Body of pancreas (tissue), 4 donors: Measurements from ENCODE around the gene DNASE1L2. TPM values are rescaled to one million over a fixed set of nuclear protein-coding genes. Genes with fewer than 3 reads are reported as not detected.
A peak's percentile ranks its signal among the peaks of the same experiment; 100 is the strongest.

Source experiments
- ATAC-seq: fragments of 150-250 bp; one replicate; pipeline ENCODE4 v1.9.1; 2016
- DNase-seq, 4 donors: peaks; one replicate each; pipeline ENCODE4 v3.0.0-alpha.2; 2019
- H3K27ac ChIP-seq, 4 donors: fragments of 200-600 bp; sonication (generic); 1 replicate in 3 of 4; 2 replicates in 1 of 4; pipeline versions ENCODE4 v1.5.1 to v1.6.1; 2016 to 2019; ENCODE audit warnings: mild to moderate bottlenecking in 1 of 4, mixed read lengths in 1 of 4, moderate library complexity in 1 of 4
- H3K27me3 ChIP-seq, 2 donors: fragments of 200-600 bp; sonication (generic); one replicate each; pipeline ENCODE4 v1.6.0; 2016; ENCODE audit warnings: mild to moderate bottlenecking in 1 of 2
- H3K36me3 ChIP-seq, 2 donors: fragments of 200-600 bp; sonication (generic); replicated peaks in 1 of 2; 2 replicates each; pipeline ENCODE4 v1.5.1; 2016; ENCODE audit warnings: low read depth in 2 of 2; ENCODE audit not compliant: insufficient read depth in 1 of 2
- H3K4me1 ChIP-seq: fragments of 200-600 bp; sonication (generic); one replicate; pipeline ENCODE4 v1.6.0; 2016
- H3K4me3 ChIP-seq, 2 donors: fragments of 200-600 bp; sonication (generic); 1 replicate in 1 of 2; 2 replicates in 1 of 2; pipeline ENCODE4 v1.5.1; 2016 to 2019
- H3K9me3 ChIP-seq, 3 donors: fragments of 200-600 bp; sonication (generic); 1 replicate in 2 of 3; 2 replicates in 1 of 3; pipeline ENCODE4 v1.5.1; 2016
- CTCF ChIP-seq, 7 experiments: fragments of 450-650 bp in 4 of 7; fragments of 200-600 bp in 3 of 7; sonication (generic) in 3 of 7; IDR thresholded peaks; one replicate each; pipeline ENCODE4 v1.5.1; 2016 to 2019; ENCODE audit warnings: antibody characterized with exemption in 7 of 7
- POLR2A ChIP-seq, 3 donors: fragments of 450-650 bp; IDR thresholded peaks; one replicate each; pipeline ENCODE4 v1.6.1; 2016; ENCODE audit warnings: antibody characterized with exemption in 3 of 3, mild to moderate bottlenecking in 2 of 3
- WGBS, 2 donors: methylation state at CpG; one replicate each; pipeline ENCODE4 v1.1.5; 2017; 5-methylcytosine and 5-hydroxymethylcytosine counted together
- intact Hi-C: fragments of 100-400 bp; cut with DNase I; formaldehyde crosslinking; loops from one replicate; pipeline ENCODE4 v1.15.1; 2023
- total RNA-seq, 2 donors: library from RNA; depleted of rRNA; stranded (reverse); fragments of >200 nt; gene quantifications; one replicate each; pipeline ENCODE4 v1.1.0, GENCODE V29; 2016

The DNASE1L2 gene
- total RNA-seq, 2 donors from 2014 or later, result 1.3 TPM; not detected in 1

- DNase-seq, result no peak
- no peaks in the 10 kb centered on the region for H3K9me3 ChIP-seq
Observed at GRCh38 chr16:2194166-2194834, 41.9 kb upstream of the DNASE1L2 start.

GRCh38 chr16:2194852-2195321 is 41.4 kb upstream of the DNASE1L2 start:
- ATAC-seq, result peak; percentile 82
- Histone ChIP-seq H3K4me3 (no peak overlapping the region), H3K27ac (no peak overlapping the region), H3K9me3 (no peaks in the 10 kb centered on the region), H3K27me3 (no peaks in the 10 kb centered on the region), H3K36me3 (no peaks in the 10 kb centered on the region), H3K4me1 (peaks cover 13% of the 10 kb centered on the region)
- intact Hi-C loops, result no loop called here
- 10 to 22% methylated on average over 9 to 10 of the region's 10 CpGs for WGBS, 2 donors
- peak; percentile 42 to 85 (median 67) for TF ChIP-seq CTCF (IDR thresholded peaks at IDR 0.05)
- no peak for TF ChIP-seq POLR2A (IDR thresholded peaks at IDR 0.05)
- DNase-seq, result peak; percentile 71 to 81 (median 78)

More at GRCh38 chr16:2194166-2194834, 41.9 kb upstream of the DNASE1L2 start:
- no peaks in the 10 kb centered on the region for H3K36me3 ChIP-seq
- no peak overlapping the region for H3K27ac ChIP-seq
- intact Hi-C loops, result no loop called here
- no peaks in the 10 kb centered on the region for H3K27me3 ChIP-seq
- H3K4me1 ChIP-seq, result peaks cover 13% of the 10 kb centered on the region
- 47 to 62% methylated on average over 12 to 16 of the region's 16 CpGs for WGBS, 2 donors
- no peak for TF ChIP-seq POLR2A (IDR thresholded peaks at IDR 0.05)
- no peak for TF ChIP-seq CTCF (IDR thresholded peaks at IDR 0.05)
- no peak for ATAC-seq
- no peak overlapping the region for H3K4me3 ChIP-seq

- 0 to 3% methylated on average over 7 to 48 of the region's 49 CpGs for WGBS, 2 donors
- Histone ChIP-seq H3K36me3 (no peaks in the 10 kb centered on the region), H3K27me3 (no peaks in the 10 kb centered on the region), H3K9me3 (no peaks in the 10 kb centered on the region), H3K4me1 (peaks cover 13% of the 10 kb centered on the region), H3K27ac (no peak overlapping the region), H3K4me3 (no peak overlapping the region)
- TF ChIP-seq POLR2A (IDR thresholded peaks at IDR 0.05) (no peak), CTCF (IDR thresholded peaks at IDR 0.05) (no peak)
- intact Hi-C loops, result no loop called here
- ATAC-seq, result peak; percentile 2
- no peak for DNase-seq
Observed at GRCh38 chr16:2195322-2196161, 40.7 kb upstream of the DNASE1L2 start.

- Histone ChIP-seq H3K4me1 (peaks cover 13% of the 10 kb centered on the region), H3K36me3 (no peaks in the 10 kb centered on the region), H3K27ac (no peak within 1 kb of the TSS), H3K27me3 (no peaks in the 10 kb centered on the region), H3K4me3 (no peak within 1 kb of the TSS), H3K9me3 (no peaks in the 10 kb centered on the region)
- ATAC-seq (peak; percentile 9), DNase-seq (no peak)
- intact Hi-C loops, result no loop called here
- WGBS, 2 donors, result 1% methylated on average over 54 of the region's 129 CpGs; no CpG with 5 or more reads in 1 of the 2 donors
- no peak for TF ChIP-seq POLR2A (IDR thresholded peaks at IDR 0.05)
- no peak for TF ChIP-seq CTCF (IDR thresholded peaks at IDR 0.05)
Observed at GRCh38 chr16:2196162-2196980, 39.9 kb upstream of the DNASE1L2 start, which contains the start of gene CASKIN1. Gene CASKIN1, minus strand, starts transcription at chr16:2196605. Its CDS starts 173 bp downstream, at chr16:2196432.
